GM12878 (cell line): Measurements from ENCODE around the gene SATB2.

Source experiments
- CTCF ChIP-seq, 3 experiments: IDR thresholded peaks in 2 of 3; conservative IDR thresholded peaks in 1 of 3; 2 replicates each; pipeline ENCODE4 v1.5.1; 2011; ENCODE audit warnings: low read depth in 3 of 3, low read length in 3 of 3, mild to moderate bottlenecking in 3 of 3, control low read depth in 2 of 3, moderate library complexity in 2 of 3, inconsistent platforms in 1 of 3, mixed read lengths in 1 of 3; ENCODE audit not compliant: control insufficient read depth in 2 of 3, insufficient read depth in 1 of 3; ENCODE audit errors: extremely low read depth in 1 of 3
- EP300 ChIP-seq, 2 experiments: fragments of 150-350 bp in 1 of 2; IDR thresholded peaks; 2 replicates each; pipeline ENCODE4 v1.6.1; 2011 to 2012; ENCODE audit warnings: low read depth in 2 of 2, low read length in 2 of 2, borderline replicate concordance in 1 of 2, improper control_type of control experiment in 1 of 2, inconsistent platforms in 1 of 2; ENCODE audit not compliant: control insufficient read depth in 1 of 2
- ETV6 ChIP-seq, 2 experiments: fragments of 450-650 bp in 1 of 2; IDR thresholded peaks in 1 of 2; conservative IDR thresholded peaks in 1 of 2; 2 replicates each; pipeline ENCODE4 v1.6.1; 2014; ENCODE audit warnings: antibody characterized with exemption in 1 of 2, borderline replicate concordance in 1 of 2, low read depth in 1 of 2, mild to moderate bottlenecking in 1 of 2, moderate library complexity in 1 of 2
- POLR2AphosphoS5 ChIP-seq: IDR thresholded peaks from 2 replicates; pipeline ENCODE4 v1.6.1; 2011; ENCODE audit warnings: mild to moderate bottlenecking, low read length, inconsistent platforms
- SIN3A ChIP-seq: IDR thresholded peaks from 2 replicates; pipeline ENCODE4 v1.6.1; 2012; ENCODE audit warnings: low read depth, low read length, improper control_type of control experiment

- TF ChIP-seq EP300 (IDR thresholded peaks at IDR 0.05; ENCODE audit: borderline replicate concordance in 1 of 2, control insufficient read depth in 1 of 2, low read depth in 2 of 2, low read length in 2 of 2) (no peak), ETV6 (conservative IDR thresholded peaks at IDR 0.05 in 1 of 2, IDR thresholded peaks at IDR 0.05 in 1 of 2; ENCODE audit: borderline replicate concordance in 1 of 2, low read depth in 1 of 2) (no peak), CTCF (IDR thresholded peaks at IDR 0.05 in 2 of 3, conservative IDR thresholded peaks at IDR 0.05 in 1 of 3; ENCODE audit: control insufficient read depth in 2 of 3, extremely low read depth in 1 of 3, insufficient read depth in 1 of 3, low read depth in 3 of 3, low read length in 3 of 3) (no peak), SIN3A (no peak), POLR2AphosphoS5 (no peak)
Observed at GRCh38 chr2:199282309-199282708, 175.4 kb downstream of the SATB2 start.
